Suprapubic skin (tissue), 3 donors: ENCODE data around the gene ZNF75A.

Source experiments
- CTCF ChIP-seq, 2 donors: fragments of 200-600 bp in 1 of 2; fragments of 450-650 bp in 1 of 2; sonication (generic) in 1 of 2; IDR thresholded peaks; one replicate each; pipeline ENCODE4 v1.5.1; 2016 to 2019; ENCODE audit warnings: antibody characterized with exemption in 2 of 2, mild to moderate bottlenecking in 1 of 2, moderate library complexity in 1 of 2
- POLR2AphosphoS5 ChIP-seq, 3 donors: sonication (generic); formaldehyde crosslinking; IDR thresholded peaks; one replicate each; pipeline ENCODE4 v1.6.1; 2017; ENCODE audit warnings: antibody characterized with exemption in 3 of 3

DNA sequence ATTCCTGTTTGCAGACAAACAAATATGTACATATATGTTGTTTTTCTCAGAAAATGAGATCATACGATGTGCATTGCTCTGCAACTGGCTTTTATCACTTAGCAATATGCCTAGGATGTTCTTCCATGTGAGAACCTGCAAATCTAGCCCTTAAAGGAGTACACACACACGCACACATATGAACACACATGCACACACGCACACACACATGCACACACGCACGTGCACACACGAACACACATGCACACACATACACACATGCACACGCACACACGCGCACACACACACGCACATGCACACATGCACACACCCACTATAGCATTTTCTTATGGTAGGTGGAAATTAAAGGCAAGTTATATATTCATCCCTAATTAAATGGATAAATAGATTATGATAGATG lies 42.3 kb downstream of the ZNF75A start:
- TF ChIP-seq CTCF (IDR thresholded peaks at IDR 0.05) = no peak
- no peak for TF ChIP-seq POLR2AphosphoS5 (IDR thresholded peaks at IDR 0.05)
